ENCODE results near the gene UST. TPM values are rescaled to one million over a fixed set of nuclear protein-coding genes. Genes with fewer than 3 reads are reported as not detected.
"Not testable (repeated sequence)": the region's sequence is repeated elsewhere in the genome, so short reads cannot be mapped to it uniquely, and the experiment has no call there.

UST gene
- total RNA-seq, 1 donor from 2014 or later, result 2.1 TPM

DNA sequence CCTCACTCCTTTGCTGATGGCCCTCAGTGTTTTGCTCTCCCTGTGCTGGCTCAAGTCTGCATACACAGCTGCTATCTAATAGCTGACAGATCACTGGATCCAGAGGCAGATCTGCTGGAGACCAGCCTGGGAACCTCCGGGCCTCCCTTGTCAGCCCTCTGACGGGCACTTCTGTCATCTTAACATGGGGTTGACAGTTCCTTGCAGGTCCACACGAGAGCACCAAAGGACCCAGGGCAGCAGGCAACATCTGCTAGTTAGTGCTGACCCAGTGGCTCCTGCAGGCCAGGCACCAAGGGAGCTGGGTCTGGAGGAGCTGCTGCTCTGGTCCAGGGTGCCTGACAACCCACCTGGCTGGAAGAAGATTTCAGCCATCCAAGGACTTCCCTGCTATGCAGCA lies 208.1 kb downstream of the UST start:
- no peak for DNase-seq (ENCODE audit: low spot score)
- intact Hi-C loops (cut with DNase I), result no loop called here

DNA sequence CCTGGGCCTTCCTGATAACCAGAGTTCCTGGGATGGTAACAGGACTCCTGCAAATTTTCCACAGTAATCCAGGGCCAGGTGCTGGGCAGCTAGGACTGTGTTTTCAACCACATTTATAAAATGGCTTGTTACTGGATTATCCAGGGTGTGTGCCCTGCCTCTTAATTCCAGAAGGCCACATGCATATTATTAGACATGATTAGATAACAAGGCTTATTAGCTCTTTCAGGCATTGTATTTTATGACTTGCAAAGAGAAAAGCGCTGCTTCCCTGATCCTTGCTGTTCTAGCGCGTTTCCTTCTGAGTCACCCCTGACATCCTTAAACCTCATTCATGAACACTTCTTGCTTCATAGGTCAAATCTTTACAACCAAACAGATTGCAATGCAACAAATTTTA lies 208.6 kb downstream of the UST start:
- intact Hi-C loops (cut with DNase I), result no loop called here
- no peak for DNase-seq (ENCODE audit: low spot score)

DNA sequence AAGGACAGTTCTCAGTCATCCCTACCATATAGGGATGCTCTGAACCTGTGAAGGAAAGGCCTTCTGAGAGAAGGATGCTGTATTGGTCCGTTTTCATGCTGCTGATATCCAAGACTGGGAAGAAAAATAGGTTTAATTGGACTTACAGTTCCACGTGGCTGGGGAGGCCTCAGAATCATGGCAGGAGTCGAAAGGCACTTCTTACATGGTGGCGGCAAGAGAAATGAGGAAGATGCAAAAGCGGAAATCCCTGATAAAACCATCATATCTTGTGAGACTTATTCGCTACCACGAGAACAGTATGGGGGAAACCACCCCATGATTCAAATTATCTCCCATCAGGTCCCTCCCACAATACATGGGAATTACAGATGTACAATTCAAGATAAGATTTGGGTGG lies 209.3 kb downstream of the UST start:
- DNase-seq (ENCODE audit: low spot score); intact Hi-C loops (cut with DNase I): not testable (repeated sequence)

DNA sequence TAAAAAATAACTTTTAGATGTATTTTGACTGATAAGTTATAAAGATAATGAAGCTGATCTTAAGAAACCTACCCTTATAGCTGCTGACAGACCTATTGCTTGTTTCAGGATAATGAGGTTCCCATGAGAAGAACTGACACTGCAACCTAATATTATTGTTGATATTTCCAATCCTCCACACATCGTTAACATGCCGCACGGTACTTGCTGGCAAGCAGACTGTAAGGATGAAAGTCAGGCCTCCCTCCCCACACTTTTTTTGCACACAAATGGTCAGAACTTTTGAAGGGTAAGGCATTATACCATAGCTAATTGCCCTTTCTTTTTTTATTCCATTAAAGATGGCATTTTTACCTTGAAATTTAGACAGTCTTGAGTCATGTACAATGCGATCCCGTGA lies 210.9 kb downstream of the UST start:
- intact Hi-C loops (cut with DNase I), result no loop called here
- no peak for DNase-seq (ENCODE audit: low spot score)

DNA sequence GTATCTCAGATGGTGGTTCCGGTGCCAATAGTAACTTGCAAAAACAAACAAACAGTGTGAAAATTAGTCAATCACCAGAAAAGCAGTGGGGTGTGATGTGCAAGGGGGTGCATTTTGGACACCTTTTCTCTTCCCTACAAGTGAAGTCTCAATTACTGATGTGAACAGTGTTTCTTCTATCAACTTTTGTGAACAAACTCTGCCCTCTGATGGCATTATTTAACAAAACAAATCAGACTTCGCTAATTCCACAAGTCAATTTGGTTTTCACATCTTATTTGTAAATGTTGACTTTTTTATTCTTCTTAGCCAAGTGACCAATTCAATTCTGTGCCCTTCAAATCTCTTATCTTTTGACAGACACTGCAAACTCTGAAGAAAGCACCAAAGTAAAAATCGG lies 212.2 kb downstream of the UST start:
- DNase-seq (ENCODE audit: low spot score), result no peak
- intact Hi-C loops (cut with DNase I), result no loop called here

DNA sequence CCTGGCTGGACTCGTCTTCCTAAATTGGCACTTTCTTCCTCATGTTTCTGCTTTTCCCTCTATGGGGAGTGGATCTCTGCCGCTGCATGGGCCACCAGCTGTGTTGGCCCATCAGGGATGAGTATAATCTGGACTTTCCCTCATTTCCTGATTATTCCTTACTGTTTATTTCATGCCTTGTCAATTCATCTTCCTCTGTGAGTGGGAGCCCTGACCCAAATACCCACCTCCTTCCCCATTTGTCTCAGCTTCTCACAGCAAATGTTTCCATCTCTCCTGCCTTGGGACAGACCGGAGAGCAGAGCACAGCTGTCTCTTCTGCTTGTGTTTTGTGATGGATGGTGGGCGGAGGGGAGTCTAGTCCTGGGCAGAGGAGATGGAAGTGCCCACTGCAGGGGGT lies 212.7 kb downstream of the UST start:
- intact Hi-C loops (cut with DNase I), result no loop called here

DNA sequence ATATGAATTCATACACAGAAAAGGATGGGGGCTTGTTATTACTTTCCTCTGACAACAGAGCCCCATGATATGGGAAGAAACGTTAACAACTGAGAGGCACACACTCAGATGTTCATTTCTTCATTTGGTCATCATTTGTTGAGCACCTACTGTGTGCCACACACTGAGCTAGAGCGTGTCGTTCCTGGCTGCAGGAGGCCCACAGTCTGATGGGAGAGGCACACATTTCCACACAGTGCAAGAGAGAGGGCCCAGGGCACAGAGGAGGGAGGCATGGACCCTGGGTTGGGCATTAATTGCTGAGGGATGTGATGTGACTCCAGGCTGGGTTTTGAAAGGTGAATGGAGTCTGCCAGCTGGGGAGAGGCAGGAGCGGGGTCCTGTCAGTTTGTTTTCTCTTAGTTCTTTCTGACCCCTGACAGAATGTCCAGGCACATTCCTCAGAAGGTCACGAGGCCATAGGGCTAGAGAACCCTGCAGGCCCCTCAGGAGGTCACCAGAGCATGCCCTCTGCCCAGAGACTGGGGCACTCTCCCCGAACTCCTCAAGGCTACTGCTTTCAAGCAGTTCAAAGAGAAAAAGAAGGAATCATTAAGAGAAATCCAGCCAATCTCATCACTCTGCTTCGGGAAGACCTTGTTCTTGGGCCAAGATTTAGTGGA lies 216.2 kb downstream of the UST start:
- intact Hi-C loops (cut with DNase I), result no loop called here
- DNase-seq (ENCODE audit: low spot score), result no peak

More for the DNA sequence above, 212.7 kb downstream of the UST start:
- no peak for DNase-seq (ENCODE audit: low spot score)

DNA sequence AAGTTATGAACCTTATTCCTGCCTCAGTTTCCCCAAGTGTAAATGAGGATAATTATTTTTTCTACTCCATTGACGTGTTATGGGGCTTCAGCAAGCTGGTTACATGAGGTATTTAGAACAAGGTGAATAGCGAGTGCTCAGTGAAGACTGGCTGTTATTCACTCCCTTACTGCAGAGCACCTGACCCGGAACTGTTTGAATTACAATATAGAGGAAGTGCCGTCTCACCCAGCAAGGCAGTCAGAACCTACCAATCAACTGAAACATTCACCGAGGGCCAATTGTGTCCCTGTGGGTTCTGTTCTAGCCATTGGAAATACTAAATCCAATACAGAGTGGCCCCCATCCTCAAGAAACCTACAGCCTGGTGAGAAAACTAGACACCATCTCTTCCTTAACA lies 216.9 kb downstream of the UST start:
- no peak for DNase-seq (ENCODE audit: low spot score)
- intact Hi-C loops (cut with DNase I), result no loop called here

DNA sequence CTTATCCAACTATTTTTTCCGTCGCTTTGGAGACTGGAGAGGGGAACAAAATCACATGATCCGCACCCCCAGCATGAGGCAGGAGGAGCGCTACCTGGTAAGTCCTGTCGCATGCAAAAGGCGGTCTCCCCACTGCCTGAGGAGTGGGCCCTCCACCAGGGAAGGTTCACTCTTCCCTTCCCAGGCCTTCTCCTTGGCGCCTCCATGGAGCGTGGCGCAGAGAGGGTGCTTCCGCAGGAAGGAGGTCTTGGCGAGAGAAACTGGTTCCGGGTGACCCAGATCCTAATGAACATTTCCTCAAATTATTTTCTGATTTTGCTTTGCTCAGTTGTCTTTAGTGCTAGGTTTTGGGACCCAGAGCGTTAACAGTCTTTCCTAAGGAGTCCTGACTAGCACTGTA lies 217.6 kb downstream of the UST start:
- intact Hi-C loops (cut with DNase I), result no loop called here
- DNase-seq (ENCODE audit: low spot score), result no peak

DNA sequence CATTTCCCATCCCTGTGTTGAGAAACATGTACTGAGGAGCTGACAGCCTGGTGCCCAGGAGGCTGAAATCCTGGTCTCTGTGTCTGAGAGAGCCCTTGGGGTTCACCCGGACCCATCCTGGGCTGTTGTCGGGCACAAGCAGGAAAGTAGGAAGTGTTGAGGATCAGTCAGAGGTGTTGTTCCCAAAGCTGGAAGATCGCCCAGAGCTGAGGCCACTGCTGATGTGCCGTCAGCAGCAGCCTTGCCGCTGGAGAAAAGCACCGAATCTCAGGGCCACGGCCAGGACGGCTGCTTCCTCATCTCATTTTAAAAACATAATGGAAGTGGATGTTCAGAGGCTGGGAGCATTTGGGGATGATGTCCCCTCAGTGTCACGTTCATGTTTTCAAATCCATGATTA lies 218.5 kb downstream of the UST start:
- DNase-seq (ENCODE audit: low spot score), result no peak
- intact Hi-C loops (cut with DNase I), result no loop called here

DNA sequence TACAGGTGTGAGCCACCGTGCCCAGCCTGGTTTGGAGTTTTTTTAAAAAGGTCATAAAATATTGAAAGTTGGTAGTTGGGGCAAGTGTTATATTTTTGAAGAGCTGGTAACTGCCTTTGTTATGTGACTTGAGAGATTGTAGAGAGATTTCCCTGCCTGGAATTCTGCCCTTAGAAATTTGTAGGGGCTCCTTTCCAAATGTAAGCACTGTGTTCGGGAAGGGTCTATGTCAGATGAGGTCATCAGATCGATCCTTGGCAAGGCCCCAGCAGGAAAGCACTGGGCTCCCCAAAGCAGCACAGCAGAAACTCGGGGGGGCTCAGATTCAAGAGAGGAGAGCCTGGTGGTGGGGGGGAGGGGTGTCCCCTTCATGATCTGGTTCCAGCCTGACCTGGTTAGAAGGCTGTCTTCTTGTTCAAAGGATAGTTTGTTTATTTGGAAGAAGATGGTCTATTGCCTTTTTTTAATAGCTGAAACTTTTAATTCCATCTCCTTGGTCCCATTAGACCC lies 220.2 kb downstream of the UST start:
- no peak for DNase-seq (ENCODE audit: low spot score)

DNA sequence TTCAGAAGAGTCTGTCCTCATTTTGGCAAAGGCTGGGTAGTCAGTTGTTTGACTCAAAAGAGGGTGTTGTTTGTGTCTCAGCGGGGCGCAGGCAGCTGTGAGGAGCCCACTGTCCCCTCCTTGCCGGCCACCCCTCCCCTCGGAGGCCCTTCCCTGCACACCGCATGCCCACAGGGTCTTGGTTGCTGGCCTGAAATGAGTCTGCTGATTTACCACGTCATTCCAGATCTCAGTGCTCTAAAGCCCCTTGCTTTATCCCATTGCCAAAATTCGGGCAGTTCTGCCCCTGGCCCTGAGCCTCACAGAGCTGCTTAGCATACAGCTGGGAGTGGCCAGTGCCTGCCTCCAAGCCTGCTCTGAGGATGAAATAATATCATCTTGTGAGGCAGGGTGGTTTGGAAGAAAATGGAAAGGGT lies 220.7 kb downstream of the UST start:
- intact Hi-C loops (cut with DNase I), result no loop called here
- no peak for DNase-seq (ENCODE audit: low spot score)

More for the DNA sequence above, 220.2 kb downstream of the UST start:
- intact Hi-C loops (cut with DNase I), result no loop called here

DNA sequence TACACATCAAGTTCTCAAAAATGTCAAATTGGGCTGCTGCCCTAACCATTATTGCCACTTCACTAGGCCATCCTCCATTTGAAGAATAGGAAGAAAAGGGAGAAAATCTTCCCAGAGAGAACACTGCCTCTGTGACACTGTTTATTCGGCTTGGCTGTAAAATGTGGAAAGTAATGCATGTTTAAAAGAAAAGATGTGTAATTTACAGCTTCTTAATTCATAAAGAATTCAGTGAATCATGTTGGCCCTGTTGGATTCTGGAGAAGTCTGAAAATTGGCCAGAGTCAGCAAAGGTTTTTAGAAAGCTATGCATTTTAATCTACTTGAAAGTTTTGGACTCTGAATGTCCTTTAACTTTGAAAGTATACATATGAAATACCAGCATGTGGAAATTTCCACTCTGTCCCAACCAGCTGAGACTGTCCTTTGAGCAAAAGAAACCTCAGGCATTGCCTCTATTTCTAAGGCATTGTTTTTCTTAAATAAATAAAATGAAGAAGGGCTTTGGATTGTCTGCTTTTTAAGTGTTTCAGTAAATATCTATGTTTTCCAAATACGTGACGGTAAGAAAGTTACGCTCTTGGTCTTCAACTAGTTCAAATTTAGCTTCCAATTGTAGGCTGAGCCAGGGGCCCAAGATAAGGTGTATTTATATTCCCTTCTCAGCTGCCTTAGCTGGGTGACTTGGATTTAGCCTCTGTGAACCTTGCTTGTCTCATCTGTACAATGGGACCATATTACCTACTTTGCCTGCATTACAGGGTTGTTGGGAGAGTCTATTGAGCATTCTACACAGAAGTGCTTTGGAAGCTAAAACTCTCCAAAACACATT lies 222.2 kb downstream of the UST start:
- DNase-seq (ENCODE audit: low spot score), result no peak
- intact Hi-C loops (cut with DNase I), result no loop called here

DNA sequence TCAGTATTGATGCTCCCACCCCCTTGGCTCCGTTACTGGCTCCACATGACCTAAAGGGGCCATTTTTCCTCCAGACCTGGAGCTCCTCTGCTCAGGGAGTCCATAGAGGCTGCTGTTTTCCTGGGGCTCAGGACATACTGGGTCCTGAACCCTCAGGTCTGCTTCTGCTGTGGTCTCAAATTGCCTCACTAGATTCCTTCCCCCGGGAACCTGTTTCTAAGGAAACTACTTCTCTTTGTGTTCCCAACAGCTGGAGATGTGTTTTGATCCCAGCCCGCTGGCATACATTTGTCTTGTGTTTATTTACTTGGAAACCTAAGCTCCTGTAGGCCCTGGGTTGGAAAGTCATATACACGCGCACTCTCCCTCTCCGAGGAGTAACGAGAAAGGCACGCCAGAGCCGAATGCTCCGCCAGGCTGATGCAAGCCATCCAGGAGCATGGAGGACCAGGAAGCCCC lies 222.8 kb downstream of the UST start:
- intact Hi-C loops (cut with DNase I), result no loop called here
- DNase-seq (ENCODE audit: low spot score), result no peak

DNA sequence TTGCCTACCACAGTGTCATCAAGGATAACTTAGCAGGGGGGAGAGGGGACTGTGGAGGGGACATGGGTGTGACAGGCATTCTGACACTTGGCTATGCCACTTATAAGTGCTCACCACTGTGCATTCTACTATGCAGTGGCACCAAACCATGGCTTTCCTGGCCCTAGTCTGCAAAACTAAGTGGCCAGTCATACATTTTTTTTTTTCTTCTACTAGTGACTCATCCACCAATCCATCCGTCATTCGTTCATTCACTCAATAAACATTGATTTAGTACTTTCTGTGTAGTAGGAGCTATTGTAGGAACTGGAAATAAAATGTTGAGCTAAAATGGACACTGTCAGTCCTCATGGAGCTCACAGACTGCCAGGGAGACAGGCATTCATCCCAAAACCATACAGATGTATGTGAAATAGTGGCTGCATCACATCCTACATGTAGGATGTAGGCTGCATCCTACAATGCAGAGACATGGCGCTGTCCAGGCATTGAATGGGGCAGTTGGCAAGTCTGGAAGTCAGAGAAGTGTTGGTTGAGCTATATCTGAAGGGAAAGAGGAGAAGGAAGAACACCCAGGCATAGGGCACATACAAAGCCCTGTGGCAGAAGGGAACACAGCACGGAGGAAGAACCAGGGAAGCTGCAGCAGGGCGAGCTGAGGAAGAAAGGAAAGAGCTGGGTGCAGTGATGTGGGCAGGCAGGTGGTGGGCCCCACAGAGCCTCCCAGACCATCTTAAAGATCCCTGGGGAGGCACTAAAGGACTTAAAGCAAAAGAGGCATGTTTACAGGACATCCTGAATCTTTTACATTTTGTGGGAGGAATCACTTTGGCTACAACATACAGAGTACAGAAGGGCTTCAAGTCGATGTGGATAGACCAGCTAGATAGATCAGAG lies 224.4 kb downstream of the UST start:
- no peak for DNase-seq (ENCODE audit: low spot score)
- intact Hi-C loops (cut with DNase I), result no loop called here

DNA sequence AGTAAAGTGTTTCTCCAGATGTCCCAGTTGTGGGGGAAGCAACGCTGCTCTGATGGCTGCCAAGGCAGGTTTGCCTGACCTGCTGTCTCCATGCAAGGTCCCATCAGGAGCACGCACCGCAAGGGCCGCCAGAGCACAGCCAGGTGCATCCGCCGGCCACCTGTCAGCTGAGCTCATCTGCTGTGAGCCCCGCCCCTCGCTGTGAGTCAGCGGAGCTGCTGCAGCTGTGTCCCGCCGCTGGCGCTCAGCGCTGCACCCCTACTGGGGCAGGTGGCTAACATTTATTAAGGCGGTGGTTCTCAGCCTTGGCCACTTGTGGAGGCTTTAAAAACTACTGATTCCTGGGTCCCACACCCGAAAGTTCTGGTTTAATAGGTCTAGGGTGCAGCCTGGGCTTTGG lies 225.7 kb downstream of the UST start:
- no peak for DNase-seq (ENCODE audit: low spot score)
- intact Hi-C loops (cut with DNase I), result no loop called here

DNA sequence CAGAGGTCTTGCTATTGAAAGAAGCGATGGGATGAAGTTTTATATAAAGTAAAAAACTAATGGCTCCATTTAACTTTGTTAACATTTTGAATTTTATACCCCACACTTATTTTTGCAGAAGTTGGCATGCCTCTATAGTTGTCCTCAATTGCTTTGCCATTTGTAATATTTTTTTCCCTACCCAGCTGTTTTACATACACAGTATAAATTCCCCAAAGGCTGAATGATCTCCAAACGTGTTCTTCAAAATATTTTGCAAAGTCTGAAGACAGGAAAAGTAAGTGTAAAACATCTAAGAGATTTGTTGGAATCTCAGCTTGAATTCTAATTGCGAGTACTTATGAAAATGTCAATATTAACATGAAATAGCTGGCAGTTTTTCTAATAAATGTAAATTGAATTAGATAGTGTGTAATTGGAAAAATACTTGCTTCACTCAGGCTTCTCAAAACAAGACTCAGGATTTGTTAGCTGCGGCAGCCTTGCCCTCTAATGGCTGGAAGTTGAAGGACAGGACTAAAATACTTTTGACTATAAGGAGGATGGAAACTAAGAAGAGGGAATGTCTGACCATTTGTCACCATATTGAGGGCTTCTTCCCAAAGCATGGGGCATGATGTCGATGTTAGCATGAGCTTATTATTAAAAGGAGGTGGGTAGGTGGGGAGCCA lies 226.8 kb downstream of the UST start:
- intact Hi-C loops (cut with DNase I), result no loop called here
- DNase-seq (ENCODE audit: low spot score), result no peak

DNA sequence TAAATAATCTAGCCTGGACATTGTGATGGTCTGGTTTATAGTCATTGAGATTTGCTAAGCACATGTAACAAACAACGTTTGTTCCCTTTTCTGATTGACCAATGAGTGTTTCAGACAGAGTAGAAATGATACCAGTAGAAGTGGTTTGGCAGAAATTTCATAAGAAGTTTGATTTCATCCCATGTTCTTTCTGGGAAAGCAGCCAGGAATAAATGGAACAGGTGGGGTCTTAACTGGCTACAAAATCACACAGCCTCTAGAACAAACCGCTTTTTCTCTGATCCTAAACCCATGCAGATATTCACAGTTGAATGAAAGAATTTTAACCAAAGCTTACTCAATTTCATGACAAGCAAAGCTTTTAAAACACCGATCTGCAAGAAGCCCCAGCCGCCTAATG lies 227.5 kb downstream of the UST start:
- intact Hi-C loops (cut with DNase I), result no loop called here
- DNase-seq (ENCODE audit: low spot score), result no peak

DNA sequence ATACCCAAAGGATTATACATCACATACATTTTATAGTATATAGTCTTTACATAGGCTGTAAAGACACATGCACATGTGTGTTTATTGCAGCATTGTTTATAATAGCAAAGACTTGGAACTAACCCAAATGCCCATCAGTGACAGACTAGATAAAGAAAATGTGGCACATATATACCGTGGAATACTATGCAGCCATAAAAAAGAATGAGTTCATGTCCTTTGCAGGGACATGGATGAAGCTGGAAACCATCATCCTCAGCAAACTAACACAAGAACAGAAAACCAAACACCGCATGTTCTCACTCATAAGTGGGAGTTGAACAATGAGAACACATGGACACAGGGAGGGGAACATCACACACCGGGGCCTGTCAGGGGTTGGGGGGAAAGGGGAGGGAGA lies 231.5 kb downstream of the UST start:
- intact Hi-C loops (cut with DNase I); DNase-seq (ENCODE audit: low spot score): not testable (repeated sequence)

Data from cardiac septum (tissue), 1 donor.